Spleen (tissue), 7 donors: ENCODE data around the gene PLEKHG3.

ENCODE experiments used
- CTCF ChIP-seq, 11 experiments: fragments of 200-600 bp in 7 of 11; fragments of 450-650 bp in 4 of 11; sonication (generic) in 4 of 11; IDR thresholded peaks in 8 of 11; conservative IDR thresholded peaks in 3 of 11; 1 replicate in 7 of 11; 2 replicates in 4 of 11; pipeline versions ENCODE4 v1.4.0 to v1.8.0; 2016 to 2021; ENCODE audit warnings: antibody characterized with exemption in 11 of 11, inconsistent platforms in 4 of 11, mild to moderate bottlenecking in 1 of 11
- POLR2AphosphoS5 ChIP-seq, 3 donors: sonication (generic); formaldehyde crosslinking; IDR thresholded peaks; one replicate each; pipeline ENCODE4 v1.5.1; 2017; ENCODE audit warnings: antibody characterized with exemption in 3 of 3
- donor health status: DM: no; HTN: no; CAD: no; lungs with moderate emphysema.
- donor health status: DM: no; HTN: no; CAD: no.
- donor health status: DM: no; HTN: no; CAD: no.

GRCh38 chr14:64769096-64770020, 65.1 kb downstream of the PLEKHG3 start:
- no peak for TF ChIP-seq POLR2AphosphoS5 (IDR thresholded peaks at IDR 0.05)
- no peak for TF ChIP-seq CTCF (IDR thresholded peaks at IDR 0.05 in 8 of 11, conservative IDR thresholded peaks at IDR 0.05 in 3 of 11)
